Stimulated activated CD8-positive, alpha-beta memory T cell treated with anti-CD3 and anti-CD28 coated beads, Interleukin-2, amount 100 ng/mL, for 48 hours (primary cell): ENCODE results near the gene FGF18.

Experiments used
- DNase-seq, 2 donors: peaks; one replicate each; pipeline ENCODE4 v3.0.0-alpha.2; 2020; ENCODE audit warnings: low read depth in 2 of 2

FGF18 gene

DNA sequence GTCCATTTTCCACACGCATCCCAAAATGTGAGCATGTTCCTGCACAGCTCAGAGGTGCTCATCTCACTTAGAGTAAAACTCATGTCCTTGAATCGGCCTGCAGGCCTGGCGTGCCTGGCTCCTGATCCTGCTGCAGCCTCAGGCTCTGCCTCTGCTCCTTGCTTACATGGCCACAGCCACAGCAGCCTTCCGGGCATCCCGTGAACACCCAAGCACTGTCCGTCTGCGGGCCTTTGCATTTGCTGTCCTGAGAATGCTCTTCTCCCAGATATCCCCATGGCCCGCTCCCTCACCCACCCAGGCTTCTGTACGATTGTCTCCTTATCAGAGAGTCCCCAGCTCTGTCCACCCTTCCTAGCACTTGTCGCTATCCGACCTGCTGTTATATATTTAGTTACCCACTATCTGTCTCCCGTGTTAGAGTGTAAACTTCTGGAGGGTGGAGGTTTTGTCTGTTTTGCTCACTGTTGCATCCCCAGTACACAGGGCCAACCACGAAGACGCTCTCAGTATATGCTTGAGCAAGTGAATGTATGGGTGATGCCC lies 21.9 kb downstream of the FGF18 start:
- no peak for DNase-seq

DNA sequence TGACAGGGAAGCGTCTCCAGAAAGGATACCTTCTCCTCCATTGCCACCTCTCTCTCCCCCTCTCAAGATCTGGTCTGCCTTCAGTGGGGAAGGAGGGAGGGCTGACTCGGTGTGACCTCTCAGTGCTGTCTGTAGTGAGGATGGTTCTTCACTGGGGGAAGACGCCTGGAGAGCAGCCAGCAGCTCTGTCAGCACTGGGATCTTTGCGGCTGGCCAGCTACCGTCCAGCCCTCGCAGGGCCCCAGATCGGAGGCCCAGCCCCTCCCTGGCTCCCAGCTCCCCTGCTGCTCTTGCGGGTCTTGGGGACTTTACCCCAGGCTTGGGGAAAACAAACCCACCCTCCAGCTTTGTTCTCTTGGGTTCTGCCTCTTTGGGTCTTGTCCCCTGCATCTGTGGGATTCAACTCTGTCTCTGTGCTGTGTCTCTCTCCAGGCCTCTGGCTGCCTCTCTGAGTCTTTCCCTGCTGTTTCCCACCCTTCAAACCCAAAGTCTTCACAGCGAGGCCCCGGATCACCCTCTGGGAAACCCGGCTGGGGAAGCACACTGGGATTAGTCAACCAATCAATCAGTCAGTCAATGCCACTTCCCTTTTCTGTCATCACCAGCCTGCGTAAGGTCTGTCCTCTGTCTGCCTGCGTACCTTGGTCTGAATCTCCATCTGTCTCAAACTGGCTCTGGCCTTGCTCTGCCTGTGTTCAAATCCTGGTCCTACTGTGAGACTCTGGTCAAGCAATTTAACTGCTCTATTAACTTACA lies 23.0 kb downstream of the FGF18 start:
- DNase-seq: no peak

DNA sequence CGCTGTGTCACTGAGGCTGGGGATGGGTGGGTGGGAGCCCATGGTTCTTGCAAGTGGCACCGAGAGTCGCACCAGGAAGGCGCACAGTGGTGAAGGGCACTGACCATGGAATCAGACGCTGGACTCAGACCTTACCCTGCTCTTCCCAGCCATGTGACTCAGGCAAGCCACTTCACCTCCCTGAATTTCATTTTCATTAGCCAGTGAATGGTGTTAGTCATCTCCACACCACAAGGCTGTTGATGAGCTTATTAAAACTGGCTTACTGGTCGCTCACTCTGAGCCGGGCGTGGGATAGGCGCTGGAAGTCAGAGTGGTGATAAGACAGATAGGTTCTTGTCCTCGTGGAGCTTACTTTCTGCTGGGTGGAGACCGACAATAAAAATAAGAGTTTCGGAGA lies 25.1 kb downstream of the FGF18 start:
- no peak for DNase-seq

DNA sequence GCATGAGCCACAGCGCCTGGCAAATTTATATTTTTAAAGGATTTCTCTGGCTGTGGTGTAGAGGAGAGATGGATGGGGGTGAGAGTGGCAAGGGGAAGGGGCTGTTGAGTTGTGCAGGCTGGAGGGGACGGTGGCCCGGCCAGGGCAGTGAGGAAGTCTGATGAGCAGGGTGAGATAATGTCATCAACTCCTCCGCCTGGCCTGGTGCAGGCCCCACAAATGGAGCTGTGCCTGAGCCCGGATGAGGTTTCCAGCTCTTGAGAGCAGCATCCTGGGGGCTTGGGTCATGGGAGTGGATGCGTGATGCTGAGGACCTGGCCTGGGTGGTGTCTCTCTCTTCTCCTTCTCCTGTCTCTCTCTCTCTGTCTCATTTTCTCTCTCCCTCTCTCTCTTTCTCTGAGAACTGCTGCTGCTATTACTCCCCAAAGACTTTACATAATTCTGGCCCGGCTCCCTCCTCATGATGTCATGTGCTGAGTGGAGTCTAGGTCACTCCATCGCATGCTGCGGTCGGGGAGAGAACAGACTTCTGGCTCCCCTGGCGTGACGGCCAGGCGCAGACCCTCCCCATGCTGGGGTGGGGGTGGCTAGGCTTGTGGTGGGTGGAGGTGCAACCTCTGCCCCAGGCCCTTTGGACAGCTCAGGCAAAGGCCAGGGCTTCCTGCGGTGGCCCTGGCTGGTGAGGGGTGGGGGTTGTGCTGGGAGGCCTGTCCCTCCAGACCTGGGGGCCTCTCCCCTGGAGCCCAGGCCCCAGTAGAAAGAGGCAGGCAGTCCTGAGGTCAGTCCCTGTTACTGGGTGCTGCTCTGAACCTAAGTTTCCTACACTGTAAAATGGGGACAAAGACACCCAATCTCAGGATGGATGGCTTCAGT lies 26.4 kb downstream of the FGF18 start:
- DNase-seq: no peak

DNA sequence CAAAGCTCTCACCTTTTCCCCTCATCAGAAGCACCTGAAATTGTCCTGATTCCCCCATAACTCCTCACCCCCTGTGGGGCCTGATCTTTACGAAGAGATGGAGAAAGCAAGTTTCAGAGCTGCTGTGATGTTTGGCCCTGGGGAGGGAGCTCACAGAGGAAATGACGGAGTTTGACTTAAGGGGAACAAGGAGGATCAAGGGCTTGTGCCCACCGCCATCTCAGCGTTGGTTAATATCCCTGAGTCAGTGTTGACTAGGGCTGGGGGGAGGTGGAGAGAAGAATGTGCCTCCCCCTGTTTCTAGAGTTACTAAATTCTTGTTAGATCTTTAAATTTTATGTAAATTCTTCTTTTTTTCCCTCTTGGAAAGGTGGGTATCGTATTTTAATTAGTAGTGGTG lies 27.8 kb downstream of the FGF18 start:
- DNase-seq: no peak

DNA sequence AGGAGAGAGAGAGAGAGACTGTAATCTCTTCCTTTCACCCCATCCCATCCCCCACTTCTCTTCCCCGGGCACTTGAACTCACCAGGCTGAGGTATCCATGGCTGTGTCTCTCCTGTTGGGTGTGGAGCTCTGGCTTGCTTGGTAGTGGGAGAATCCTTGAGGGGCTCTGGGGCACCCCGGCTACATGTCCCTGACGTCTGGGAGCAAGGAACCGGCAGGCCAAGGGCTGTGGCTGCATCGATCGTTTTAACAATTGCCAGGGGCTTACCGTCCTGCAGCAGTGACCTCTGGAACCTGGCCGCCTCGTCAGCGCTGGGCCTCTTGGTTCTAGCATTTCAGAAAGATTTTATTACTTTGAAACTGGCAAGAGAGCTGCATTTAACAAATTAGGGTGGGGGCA lies 30.0 kb downstream of the FGF18 start:
- no peak for DNase-seq

DNA sequence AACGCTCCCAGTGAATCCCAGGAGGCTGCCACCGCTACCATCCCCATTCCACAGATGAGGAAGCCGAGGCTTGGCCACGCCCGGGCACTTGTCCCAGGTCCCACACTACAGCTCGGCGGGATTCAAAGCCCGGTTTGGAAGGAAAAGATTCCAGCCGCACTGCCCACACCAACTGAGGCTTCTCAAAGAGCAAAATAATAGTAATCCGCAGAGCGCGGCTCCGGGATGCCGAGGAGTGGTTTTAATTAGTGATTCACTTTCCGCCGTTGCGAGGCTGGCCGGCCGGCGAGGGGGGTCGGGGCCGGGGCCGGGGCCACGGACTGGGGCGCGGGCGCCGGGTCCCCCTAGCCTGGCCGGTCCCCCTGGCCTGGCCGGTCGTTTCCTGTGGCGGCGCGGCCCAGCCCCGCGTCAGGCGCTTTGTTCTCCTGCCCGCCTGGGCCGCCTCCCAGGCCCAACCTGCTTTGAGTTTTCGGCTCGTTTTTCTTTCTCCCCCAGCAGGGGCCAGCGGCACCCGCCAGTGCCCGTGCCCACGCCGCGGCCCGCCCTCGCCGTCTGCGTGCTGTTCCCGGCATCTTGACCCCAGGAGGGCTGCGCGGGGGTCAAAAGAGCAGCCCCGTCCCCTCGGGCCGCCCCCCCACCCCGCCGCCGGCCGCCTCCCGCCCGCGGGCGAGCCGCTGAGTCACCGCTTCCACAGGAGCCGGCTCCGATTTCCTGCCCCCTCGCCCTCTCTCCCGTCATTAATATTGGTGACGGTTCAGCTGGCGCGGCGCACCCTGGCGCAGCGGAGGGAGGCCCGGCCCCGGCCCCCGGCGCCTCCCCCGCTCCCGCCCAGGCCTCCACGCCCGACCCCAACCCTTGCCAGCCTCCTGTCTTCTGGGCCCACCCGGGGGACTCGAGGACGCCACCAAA lies 31.2 kb downstream of the FGF18 start:
- DNase-seq: peak; percentile 9 to 13

DNA sequence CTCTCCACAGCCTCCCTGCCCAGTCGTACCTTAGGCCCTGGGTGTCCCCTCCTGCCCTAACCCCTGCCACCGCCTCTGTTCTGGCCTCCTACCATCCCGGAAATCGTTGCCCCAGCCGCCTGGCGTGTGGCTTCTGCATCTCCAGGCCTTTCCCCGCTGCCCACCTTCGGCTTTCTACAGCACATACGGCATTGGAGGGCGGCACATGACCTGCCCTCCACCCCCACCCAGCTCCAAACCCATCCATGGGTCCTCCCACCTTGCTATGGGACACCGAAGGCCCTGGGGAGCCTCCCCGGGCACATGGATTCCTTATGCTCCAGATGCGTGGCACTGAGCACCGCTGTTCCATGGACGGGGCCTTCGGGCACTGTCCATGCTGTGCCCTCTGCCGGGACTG lies 32.0 kb downstream of the FGF18 start:
- no peak for DNase-seq

DNA sequence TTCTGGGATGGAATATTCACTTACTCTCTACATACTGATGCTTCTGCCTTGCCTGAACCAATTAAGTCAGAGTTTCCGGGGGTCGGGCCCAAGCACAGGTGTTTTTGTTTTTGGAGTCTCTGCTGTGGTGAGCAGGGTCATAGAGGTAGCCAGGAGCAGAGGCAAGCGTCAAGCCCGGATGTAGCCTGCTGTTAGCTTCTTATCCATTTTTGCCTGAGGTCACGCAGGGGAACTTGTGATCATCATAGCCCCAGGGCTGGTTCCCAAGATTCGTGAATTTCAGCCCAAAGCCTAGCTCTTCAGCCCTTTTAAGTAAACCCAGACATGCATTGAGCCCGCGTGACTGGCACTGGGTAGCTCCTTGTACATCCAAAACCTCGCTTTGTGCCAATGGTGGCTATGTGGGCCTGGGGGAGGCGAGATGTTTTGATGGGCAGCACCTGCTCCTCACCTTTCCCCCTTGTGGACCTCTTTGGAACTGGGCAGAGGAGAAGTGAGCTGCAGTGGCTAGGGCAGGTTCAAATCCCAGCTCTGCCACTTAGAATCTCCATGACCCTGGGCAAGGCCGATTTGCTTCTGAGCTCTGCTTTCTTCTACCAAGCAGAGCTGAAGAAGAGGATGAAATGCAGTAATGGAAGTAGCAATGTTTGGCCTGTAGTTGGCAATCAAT lies 33.7 kb downstream of the FGF18 start:
- DNase-seq: no peak

DNA sequence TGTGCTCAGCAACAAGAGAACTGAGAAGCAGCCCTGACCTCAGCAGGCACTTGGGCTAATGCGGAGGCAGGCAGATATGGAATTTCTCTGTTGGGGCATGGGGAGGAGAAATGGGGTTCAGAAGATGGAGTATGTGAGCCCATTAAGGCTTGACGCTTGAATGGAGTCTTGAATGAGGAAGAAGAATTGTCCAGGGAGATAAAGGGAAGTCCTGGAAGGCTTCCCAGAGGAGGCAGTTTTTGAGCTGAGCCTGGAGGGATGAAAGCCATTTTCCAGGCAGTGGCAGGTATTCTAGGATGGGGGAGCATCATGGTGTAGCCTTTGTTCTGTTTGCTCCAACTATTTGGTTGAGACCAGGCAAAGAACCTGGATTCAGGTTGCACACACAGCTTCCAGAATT lies 34.5 kb downstream of the FGF18 start:
- no peak for DNase-seq

DNA sequence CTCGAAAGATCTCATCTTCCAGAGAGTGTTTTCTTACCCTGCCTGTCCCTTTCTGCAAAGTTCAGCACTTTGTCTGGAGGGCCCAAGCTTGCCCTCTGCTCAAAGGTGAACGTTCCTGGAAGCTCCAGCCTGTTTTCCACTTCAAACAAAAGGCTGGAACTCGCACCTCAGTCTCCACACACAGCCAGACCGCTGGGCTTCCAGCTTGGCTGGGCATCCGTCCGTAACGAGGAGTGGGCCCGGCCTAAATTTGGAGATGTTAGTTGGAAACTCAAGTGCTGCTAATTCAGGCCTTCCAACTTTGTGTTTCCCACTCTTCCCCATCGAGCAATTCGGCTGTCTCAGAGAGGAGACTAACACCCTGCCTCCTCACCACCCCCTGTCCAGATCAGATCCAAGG lies 35.1 kb downstream of the FGF18 start:
- no peak for DNase-seq

DNA sequence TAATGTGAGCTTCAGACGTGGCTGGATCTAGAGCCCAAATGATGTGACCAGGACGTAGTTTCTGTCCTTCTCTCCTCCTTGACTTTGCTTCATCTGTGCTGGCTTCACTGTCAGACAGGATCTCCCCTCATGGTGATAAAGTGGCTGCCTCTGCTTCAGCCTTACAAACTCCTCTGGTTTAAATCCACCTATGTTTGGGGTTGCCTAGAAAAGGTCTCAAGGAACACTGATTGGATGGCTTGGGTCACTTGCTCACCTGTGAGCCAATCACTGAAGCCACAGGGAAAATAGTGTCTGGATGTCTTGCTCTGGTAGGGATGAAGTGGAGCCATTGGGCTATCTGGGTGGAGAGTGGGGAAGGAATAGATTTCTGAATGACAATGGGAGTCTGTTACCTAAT lies 36.1 kb downstream of the FGF18 start:
- no peak for DNase-seq

DNA sequence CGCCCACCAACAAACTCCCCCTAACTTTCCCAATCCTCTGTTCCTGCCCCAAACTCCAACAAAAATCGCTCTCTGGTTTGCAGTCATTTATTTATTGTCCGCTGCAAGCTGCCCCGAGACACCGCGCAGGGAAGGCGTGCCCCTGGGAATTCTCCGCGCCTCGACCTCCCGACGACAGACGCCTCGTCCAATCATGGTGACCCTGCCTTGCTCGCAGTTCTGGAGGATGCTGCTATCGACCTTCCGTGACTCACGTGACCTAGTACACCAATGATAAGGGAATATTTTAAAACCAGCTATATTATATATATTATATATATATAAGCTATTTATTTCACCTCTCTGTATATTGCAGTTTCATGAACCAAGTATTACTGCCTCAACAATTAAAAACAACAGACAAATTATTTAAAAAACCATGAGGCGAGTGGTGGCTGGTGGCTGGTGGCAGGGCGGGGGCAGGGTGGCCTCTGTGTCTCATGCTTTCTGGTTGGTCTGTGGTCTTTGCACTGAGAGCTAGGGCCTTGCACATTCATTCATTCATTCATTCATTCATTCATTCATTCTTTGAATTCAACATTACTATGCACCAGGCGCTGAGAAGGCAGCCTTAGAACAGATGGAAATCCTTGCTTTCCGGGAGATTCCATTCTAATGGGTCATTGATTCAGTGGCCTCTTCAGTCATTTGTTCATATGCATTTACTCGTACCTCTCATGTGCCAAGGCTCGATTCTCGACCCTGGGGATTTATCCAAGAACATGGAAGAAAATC lies 37.9 kb downstream of the FGF18 start:
- DNase-seq: no peak

DNA sequence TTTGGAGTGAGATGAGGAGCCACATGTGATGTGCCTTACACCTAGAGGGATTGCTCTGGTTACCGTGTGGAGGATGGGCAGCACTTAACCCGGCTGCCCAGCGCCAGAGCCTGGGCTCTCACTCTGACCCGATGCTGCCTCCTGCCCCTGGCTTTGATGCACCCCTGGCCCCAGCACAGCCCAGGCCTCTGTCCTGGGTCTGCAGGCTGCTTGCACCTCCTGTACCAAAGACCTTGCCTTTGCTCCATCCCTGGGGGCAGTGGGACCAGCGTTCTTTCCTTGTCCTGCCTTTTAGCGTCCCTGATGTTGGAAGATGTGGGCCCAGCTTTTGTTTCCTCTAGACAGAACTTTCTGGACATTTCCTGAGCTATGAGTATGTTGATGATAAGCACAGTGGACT lies 40.4 kb downstream of the FGF18 start:
- no peak for DNase-seq

DNA sequence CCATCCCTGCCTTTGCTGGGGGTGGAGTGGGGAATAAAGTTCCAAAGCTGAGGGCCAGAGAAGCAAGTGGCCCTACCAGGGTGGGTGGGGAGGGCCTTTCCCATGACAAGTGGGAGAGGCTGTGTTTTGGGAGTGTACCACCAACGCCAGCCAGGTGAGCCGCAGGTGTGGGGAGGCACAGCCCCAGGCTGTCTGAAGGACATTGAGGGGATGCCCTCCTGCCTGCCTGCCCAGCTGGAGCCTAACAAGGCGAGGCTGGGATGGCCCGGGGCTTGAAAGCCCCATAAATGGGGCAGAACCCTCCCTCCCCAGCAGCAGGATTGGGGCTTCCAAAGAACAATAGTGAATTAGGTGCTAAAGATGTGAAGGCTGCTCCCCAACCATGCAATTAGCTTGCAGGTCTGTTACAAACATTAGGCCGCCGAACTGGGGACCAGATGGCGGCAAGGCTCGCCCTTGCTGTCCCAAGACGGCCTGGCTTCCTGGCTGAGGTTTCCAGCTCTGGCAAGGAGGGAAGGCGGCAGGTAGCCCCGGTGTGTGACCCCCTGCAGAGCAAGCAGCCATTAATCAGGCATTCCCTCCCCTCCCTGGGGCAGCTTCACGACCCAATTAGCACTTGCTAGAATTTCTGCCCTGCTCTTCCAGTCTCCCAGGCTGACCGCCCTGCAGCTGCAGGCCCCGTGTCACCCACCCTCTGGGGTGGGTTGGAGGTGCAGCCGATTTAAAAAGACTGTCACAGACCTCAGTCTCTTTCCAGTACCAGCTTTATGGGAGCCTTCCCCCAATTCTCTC lies 42.9 kb downstream of the FGF18 start:
- DNase-seq: no peak

DNA sequence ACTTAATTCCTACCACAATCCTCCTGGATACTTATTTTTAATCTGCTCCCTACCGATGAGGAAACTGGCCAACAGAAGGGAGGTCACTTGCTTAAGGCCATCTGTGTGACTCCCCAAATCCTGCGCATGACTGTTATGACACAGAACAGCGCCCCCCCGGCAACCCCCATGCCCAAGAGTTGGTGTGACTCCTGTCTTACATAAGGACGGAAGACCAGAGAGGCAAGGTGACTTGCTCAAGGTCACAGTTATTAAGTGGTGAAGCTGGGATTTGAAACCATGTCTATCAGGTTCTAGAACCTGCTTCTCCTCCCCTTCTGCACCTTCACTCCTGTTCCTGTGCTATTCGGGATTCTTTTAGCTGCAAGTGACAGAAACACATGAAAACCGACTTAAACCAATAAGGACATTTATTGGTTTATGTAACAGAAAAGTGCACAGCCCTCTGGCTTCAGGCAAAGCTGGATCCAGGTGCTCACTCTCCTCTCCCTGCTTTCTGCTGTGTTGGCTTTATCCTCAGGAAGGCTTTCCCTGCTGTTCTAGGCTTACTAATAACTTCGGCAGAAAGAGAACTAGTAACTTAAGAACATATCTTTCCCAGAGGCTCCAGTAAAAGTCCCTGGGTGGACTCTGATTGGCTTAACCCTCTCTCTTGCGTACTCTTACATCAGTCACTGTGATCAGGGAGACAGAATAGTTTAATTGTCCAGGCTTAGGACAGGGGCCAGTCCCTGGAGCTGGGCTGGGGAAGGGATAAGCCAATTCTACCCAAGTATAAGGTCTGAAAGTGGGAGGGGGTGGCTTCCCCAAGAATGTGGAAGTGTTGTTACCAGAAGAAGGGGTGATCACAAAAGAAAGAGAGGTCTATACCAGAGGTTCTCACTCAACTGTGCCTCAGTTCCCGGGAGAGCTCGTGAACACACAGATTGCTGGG lies 43.7 kb downstream of the FGF18 start:
- no peak for DNase-seq

DNA sequence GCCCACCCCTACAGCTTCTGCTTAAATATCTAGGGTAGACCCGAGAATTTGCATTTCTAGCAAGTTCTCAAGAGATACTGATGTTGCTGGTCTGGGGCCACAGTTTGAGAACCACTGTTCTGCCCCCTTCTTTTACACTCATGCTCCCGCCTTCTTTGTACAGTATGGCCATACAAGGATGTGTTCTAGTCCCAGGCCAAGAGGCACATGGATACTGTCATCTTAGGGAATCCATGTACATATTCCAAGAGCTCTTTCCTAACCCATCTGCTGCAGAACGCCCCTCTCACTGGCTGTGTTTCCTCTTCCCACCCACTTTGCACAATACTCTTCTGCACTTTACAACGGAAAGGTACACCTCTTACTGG lies 44.4 kb downstream of the FGF18 start:
- DNase-seq: no peak

DNA sequence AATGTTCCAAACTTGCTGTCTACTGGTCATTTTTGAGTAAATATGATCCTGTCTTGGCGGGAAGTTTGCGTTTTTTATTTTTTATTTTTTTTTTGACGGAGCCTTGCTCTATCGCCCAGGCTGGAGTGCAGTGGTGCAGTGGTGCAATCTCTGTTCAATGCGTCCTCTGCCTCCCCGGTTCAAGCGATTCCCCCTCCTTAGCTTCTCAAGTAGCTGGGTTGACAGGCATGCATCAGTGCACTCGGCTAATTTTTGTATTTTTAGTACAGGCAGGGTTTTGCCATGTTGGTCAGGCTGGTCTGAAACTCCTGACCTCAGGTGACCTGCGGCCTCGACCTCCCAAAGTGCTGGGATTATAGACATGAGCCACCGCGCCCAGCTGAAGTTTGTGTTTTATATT lies 45.4 kb downstream of the FGF18 start:
- no peak for DNase-seq

DNA sequence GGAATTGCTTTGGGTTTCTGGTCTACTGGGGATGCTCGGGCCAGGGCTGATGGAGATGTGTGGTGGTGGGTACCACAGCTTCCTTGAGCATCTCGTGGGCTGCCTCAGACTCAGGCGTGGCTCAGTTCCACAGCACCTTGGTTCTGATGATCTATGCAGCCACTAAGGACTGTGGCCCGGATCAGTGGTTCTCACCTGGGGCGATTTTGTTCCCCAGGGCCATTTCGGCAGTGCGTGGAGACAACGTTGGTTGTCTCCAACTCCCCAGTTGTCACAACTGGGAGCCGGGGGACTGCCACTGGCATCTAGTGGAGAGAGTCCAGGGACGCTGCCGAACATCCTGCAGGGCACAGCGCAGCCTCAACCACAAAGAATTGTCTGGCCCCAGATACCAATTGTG lies 47.7 kb downstream of the FGF18 start:
- no peak for DNase-seq
